WERI-Rb-1 (cell line): ENCODE measurements around the gene COCH.

Experiments used
- DNase-seq: peaks from one replicate; pipeline ENCODE4 v3.0.0-alpha.2; 2020
- H3K27ac ChIP-seq: fragments of 250-450 bp; sonication (Bioruptor Pico); 2 replicates; pipeline ENCODE4 v1.5.1; 2020; ENCODE audit warnings: mild to moderate bottlenecking, moderate library complexity
- H3K27me3 ChIP-seq: fragments of 250-450 bp; sonication (Bioruptor Pico); 2 replicates; pipeline ENCODE4 v1.5.1; 2021; ENCODE audit warnings: mild to moderate bottlenecking, low read depth, moderate library complexity; ENCODE audit not compliant: insufficient read depth, severe bottlenecking
- H3K36me3 ChIP-seq: fragments of 250-450 bp; sonication (Bioruptor Pico); 2 replicates; pipeline ENCODE4 v1.5.1; 2020; ENCODE audit warnings: mild to moderate bottlenecking, moderate library complexity
- H3K4me3 ChIP-seq: 2 replicates; pipeline ENCODE4 v1.5.1; 2011; ENCODE audit warnings: low read depth, mild to moderate bottlenecking, control low read depth, low read length
- H3K9me3 ChIP-seq: fragments of 250-450 bp; sonication (Bioruptor Pico); 2 replicates; pipeline ENCODE4 v1.5.1; 2021; ENCODE audit warnings: mild to moderate bottlenecking, moderate library complexity; ENCODE audit not compliant: severe bottlenecking
- CTCF ChIP-seq: IDR thresholded peaks from 2 replicates; pipeline ENCODE4 v1.5.1; 2011; ENCODE audit warnings: low read depth, mild to moderate bottlenecking, control low read depth, inconsistent platforms, low read length

Gene COCH

GRCh38 chr14:30876692-30877091 is 2.3 kb downstream of the COCH start:
- Histone ChIP-seq H3K27ac (no peak overlapping the region), H3K9me3 (peaks cover 8% of the 10 kb centered on the region), H3K4me3 (no peak overlapping the region), H3K27me3 (no peaks in the 10 kb centered on the region), H3K36me3 (no peaks in the 10 kb centered on the region)
- DNase-seq = no peak
- TF ChIP-seq CTCF = no peak

GRCh38 chr14:30882431-30882830 is 8.1 kb downstream of the COCH start:
- H3K27ac ChIP-seq = no peak overlapping the region
- DNase-seq = no peak
- no peaks in the 10 kb centered on the region for H3K27me3 ChIP-seq
- no peak for TF ChIP-seq CTCF
- H3K9me3 ChIP-seq = no peaks in the 10 kb centered on the region
- no peaks in the 10 kb centered on the region for H3K36me3 ChIP-seq
- no peak overlapping the region for H3K4me3 ChIP-seq

DNA sequence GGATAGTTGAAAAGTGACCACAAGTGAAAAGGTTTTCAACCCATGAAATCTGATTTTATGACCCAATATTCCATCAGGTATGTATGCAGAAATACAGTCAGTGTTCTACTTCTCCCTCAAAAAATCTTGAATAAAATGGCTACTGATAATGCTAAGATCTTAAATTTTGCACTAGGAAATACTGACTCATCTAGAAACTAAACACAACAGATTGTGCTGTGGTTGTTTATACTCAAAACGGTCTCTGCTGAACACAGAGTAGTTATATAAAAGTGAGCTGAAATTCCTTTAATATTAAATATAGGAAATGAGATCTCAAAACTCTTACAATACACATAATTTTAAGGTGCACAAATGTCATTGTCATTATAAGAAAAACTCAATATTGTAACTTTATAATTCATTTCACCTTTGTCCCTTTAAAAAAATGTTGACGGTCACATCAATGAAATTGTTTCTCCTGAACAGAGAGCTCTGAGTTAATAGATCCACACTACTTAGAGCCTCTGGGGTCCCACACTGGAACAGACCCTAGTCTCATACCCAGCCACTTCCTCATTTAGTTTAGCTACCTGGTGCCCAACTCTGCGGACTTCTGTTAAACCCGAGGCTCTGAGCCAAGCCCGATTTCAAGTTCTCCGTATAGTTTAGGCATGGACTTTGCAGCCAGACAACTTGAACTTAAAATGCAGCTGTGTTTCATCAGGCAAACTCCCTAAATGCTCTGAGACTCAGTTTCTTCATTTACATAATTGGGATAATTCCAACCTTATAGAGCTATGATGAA is 9.3 kb downstream of the COCH start:
- DNase-seq = no peak

DNA sequence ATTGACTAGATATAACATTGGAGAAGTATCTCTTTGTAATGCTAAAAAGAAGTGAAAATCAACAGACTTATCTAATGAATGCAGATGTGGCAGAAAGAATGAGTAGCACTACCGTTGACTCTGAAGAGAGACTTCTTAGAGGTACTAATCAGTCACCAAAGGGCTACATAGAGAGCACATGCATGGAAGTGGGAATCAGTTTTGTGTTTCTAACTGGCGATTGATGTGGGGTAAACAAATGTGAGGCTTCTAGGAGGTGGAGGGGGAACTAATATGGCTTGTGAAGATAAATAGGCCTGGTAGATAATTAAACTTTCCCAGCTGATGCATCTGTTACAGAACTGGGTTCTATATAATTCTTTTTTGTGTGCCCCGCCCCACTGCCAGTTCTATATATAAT is 10.5 kb downstream of the COCH start:
- H3K27ac ChIP-seq = no peak overlapping the region
- TF ChIP-seq CTCF = no peak
- no peaks in the 10 kb centered on the region for H3K36me3 ChIP-seq
- DNase-seq = no peak
- no peaks in the 10 kb centered on the region for H3K27me3 ChIP-seq
- no peaks in the 10 kb centered on the region for H3K9me3 ChIP-seq
- no peak overlapping the region for H3K4me3 ChIP-seq

More for the DNA sequence above, 9.3 kb downstream of the COCH start:
- no peak for TF ChIP-seq CTCF
- no peak overlapping the region for H3K27ac ChIP-seq
- no peaks in the 10 kb centered on the region for H3K36me3 ChIP-seq
- H3K27me3 ChIP-seq = no peaks in the 10 kb centered on the region
- H3K9me3 ChIP-seq = no peaks in the 10 kb centered on the region
- no peak overlapping the region for H3K4me3 ChIP-seq

GRCh38 chr14:30885840-30886740 is 11.7 kb downstream of the COCH start:
- H3K36me3 ChIP-seq = no peaks in the 10 kb centered on the region

More at GRCh38 chr14:30885840-30886740, 11.7 kb downstream of the COCH start:
- Histone ChIP-seq H3K4me3 (no peak overlapping the region), H3K27me3 (no peaks in the 10 kb centered on the region), H3K27ac (no peak overlapping the region), H3K9me3 (no peaks in the 10 kb centered on the region)
- TF ChIP-seq CTCF = no peak
- no peak for DNase-seq
